GM12872 (cell line): ENCODE measurements around the gene GABRE.

Experiments
- TF ChIP-seq, protein P1 (sequence below): IDR thresholded peaks from 3 replicates; pipeline ENCODE4 v1.5.1; 2011; ENCODE audit warnings: low read depth, mild to moderate bottlenecking, low read length, moderate library complexity; ENCODE audit not compliant: insufficient read depth

Gene GABRE, protein sequence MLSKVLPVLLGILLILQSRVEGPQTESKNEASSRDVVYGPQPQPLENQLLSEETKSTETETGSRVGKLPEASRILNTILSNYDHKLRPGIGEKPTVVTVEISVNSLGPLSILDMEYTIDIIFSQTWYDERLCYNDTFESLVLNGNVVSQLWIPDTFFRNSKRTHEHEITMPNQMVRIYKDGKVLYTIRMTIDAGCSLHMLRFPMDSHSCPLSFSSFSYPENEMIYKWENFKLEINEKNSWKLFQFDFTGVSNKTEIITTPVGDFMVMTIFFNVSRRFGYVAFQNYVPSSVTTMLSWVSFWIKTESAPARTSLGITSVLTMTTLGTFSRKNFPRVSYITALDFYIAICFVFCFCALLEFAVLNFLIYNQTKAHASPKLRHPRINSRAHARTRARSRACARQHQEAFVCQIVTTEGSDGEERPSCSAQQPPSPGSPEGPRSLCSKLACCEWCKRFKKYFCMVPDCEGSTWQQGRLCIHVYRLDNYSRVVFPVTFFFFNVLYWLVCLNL

DNA sequence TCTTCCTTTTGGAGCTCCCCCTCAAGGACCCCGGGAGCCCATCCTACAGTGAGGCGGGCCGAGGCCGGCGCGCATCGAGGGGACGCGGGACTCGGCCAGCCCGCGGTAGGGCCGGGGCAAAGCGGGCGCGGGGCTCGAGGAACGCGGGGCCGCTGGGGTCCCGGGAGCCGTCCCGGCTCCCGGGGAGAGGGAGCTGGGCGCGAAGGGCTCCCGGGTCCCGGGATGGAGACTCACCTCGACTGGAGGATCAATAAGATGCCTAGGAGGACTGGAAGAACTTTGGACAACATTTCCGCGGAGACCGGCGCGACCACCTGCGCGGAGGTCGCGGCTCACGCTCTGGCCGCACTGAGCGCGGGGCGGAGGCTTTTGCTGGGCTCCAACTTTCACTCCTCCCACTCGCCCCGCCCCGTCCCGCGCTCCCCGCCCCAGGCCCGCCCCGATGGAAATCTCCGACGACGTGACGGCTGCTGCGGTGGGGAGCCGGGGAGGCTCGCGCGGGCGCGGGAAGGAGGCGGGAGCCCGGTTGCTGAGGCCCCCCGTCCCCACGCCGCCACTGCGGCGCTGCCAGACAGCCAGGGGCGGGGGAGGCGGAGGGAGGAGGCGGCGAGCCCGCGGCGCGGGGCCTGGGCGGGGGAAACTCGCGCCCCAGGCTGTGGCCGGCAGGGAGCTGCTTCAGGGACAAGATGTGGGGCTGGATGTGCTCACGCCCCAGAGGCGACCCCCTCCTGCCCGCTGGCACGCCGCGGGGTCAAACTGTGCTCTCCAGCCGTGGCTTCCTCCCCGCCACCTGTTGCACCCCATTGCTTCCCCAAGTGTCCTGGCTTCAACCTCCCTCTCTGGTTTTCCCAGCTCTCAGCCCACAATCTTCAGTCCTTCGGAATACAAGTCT, at the start of gene GABRE:
Gene GABRE, minus strand, starts transcription at position 341 of the 892 bp plus-strand sequence. Its CDS starts 51 bp downstream, at position 290.
- TF ChIP-seq, protein P1, sequence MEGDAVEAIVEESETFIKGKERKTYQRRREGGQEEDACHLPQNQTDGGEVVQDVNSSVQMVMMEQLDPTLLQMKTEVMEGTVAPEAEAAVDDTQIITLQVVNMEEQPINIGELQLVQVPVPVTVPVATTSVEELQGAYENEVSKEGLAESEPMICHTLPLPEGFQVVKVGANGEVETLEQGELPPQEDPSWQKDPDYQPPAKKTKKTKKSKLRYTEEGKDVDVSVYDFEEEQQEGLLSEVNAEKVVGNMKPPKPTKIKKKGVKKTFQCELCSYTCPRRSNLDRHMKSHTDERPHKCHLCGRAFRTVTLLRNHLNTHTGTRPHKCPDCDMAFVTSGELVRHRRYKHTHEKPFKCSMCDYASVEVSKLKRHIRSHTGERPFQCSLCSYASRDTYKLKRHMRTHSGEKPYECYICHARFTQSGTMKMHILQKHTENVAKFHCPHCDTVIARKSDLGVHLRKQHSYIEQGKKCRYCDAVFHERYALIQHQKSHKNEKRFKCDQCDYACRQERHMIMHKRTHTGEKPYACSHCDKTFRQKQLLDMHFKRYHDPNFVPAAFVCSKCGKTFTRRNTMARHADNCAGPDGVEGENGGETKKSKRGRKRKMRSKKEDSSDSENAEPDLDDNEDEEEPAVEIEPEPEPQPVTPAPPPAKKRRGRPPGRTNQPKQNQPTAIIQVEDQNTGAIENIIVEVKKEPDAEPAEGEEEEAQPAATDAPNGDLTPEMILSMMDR, result no peak

DNA sequence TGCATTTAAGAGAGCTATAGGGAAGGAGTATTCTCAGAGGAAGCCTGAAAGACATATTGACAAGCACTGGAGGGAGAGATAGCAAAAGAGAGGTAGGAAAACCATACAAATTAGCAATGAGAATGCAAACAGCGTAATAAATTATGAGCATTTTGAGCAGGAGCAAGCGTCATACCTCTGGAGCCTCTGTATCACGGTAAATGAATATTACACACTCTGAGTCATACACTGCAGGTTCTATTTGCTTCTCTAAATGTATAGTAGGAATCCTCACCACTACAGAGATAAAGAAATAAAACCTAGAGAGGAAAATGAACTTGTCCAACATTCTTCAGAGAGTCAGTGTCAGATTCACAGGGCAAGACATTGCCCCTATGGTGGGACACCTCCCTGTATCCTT, 46.4 kb upstream of the GABRE start:
- TF ChIP-seq, protein P1, result no peak

DNA sequence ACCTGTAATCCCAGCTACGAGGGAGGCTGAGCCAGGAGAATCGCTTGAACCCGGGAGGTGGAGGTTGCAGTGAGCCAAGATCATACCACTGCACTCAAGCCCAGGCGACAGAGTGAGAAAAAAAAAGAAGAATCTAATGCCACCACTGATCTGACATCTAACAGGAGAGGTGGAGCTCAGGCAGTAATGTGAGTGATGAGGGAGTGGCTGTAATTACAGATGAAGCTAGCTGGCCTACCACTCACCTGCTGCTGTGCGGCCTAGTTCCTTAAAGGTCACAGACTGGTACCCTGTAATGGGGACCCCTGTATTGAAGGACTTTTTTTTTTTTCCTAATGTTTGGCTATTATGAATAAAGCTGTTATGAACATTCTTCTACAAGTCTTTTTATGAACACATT, 25.3 kb upstream of the GABRE start:
- TF ChIP-seq, protein P1, result no peak

DNA sequence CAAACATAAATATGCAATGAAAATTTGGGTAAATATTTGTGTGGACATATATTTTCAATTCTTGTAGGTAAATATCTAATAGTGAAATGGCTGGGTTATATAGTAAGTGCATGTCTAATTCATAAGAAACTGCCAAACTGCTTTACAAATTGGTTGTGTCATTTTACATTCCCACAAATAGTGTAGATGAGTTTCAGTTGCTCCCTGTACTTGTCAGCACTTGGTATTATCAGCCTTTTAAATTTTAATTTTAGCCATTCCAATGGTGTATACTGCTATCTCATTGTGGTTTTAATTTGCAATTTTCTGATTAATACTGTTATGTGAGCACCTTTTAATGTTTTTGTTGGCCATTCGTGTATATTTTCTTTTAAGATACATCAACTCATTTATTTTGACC, 23.1 kb upstream of the GABRE start:
- TF ChIP-seq, protein P1, result no peak

DNA sequence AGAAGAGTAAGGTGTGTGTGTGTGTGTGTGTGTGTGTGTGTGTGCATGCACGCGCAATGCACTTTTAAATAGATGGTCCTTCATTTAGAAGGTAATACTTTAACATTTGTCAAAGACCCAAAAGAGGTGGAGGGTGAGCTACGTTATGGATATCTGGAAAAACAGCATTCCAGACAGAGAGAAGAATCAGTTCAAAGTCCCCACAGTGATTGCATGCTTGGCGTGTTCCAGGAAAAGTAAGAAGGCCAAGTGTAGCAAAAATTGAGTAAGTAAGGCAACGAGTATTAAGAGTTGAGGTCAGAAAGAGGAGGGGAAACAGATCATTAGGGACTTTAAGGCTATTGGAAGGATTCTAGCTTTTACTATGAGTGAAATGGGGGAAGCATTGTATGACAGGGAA, 21.9 kb upstream of the GABRE start:
- TF ChIP-seq, protein P1, result no peak

DNA sequence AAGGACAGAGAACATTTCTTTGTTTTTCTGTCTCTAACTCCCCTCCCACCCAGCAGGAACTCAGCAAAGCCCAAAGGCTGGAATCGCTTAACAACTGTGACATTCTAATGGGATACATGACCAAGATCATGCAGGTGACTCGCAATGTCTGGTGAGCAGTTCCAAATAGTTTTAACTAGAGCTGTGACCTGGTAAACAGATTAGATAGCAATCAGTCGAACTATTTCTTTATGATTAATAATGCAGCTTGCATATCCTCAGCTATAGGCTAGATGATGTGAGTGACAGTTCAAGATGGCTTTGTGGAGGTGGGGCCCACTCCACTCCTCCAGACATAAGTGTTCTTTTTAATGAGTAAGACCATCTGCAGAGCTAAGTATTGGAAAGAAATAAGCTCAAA, 20.0 kb upstream of the GABRE start:
- TF ChIP-seq, protein P1, result no peak

DNA sequence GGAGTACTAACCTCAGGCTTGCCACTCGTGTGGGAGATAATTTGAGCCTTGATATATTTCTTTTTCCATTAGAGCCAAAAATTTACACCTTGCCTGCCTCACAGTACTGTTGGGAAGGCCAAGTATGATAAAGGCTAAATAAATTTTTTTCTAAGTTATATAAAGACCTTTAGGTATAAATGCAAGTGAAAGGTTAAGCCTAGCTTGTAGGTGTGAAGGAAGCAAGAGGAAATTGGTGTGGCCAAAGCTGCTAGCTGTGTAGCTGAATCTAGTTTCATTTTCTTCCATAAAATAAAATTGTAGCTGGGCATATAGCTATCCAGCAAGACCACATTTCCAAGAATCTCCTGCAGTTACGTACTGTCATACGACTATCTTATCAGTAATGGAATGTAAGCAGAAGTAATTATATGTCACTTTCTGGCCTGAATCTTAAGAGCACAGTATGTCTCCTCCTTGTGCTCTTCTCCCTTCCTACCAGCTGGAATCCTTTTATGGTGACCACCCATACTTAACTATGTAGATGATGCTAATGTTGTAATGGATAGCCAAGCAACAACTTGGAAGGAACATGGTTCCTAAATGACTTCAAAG, 14.3 kb upstream of the GABRE start:
- TF ChIP-seq, protein P1, result no peak
